Measurements from ENCODE around the gene TERB1.

The TERB1 gene

DNA sequence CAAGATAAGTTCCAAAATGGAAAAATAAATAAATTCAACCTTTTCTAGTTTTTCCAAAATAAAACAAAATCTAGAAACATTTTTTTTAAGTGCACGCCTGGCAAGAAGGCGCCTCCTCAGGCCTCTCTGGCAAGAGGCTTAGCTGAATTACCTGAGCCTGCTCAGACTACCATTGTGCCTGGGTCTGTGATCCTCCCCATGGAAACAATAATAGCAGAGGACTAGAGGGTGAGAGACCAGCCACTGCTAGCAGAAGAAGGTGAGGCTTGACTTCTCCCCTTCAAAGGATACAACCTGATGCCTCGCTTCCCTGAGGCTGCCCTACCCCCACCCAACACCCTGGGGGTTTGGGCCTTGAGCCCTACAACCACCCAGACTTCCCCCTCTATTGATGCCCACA, 14.8 kb downstream of the TERB1 start:
- DNase-seq (ENCODE audit: low read depth), result no peak
- TF ChIP-seq, protein P1, sequence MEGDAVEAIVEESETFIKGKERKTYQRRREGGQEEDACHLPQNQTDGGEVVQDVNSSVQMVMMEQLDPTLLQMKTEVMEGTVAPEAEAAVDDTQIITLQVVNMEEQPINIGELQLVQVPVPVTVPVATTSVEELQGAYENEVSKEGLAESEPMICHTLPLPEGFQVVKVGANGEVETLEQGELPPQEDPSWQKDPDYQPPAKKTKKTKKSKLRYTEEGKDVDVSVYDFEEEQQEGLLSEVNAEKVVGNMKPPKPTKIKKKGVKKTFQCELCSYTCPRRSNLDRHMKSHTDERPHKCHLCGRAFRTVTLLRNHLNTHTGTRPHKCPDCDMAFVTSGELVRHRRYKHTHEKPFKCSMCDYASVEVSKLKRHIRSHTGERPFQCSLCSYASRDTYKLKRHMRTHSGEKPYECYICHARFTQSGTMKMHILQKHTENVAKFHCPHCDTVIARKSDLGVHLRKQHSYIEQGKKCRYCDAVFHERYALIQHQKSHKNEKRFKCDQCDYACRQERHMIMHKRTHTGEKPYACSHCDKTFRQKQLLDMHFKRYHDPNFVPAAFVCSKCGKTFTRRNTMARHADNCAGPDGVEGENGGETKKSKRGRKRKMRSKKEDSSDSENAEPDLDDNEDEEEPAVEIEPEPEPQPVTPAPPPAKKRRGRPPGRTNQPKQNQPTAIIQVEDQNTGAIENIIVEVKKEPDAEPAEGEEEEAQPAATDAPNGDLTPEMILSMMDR (IDR thresholded peaks at IDR 0.05; ENCODE audit: control insufficient read depth, insufficient read depth, low read depth, low read length, missing control alignments), result no peak

DNA sequence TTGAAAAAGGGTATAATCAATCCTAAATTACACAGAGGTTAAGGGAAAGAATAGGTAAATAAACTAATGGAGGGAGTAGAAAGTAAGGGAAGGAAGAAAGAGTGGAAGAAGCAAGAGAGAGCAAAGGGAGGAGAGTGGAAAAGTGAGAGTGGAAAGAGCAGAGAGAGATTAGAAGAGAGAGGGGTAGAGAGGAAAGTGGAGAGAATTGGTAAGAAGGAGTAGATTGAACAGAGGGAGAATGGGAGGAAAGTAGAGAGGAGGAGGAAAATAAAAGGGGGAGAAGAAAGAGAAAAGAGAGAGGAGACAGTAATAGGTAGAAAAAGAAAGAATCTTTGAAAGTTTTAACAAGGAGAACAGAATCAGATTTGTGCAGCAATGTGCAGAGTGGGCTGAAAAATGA, 24.9 kb downstream of the TERB1 start:
- no peak overlapping the region for H3K4me3 ChIP-seq (ENCODE audit: control insufficient read depth, low read depth, low read length)
- TF ChIP-seq, protein P1 (IDR thresholded peaks at IDR 0.05; ENCODE audit: control insufficient read depth, insufficient read depth, low read depth, low read length, missing control alignments), result no peak
- DNase-seq (ENCODE audit: low read depth), result no peak

More for the DNA sequence above, 14.8 kb downstream of the TERB1 start:
- no peak overlapping the region for H3K4me3 ChIP-seq (ENCODE audit: control insufficient read depth, low read depth, low read length)

DNA sequence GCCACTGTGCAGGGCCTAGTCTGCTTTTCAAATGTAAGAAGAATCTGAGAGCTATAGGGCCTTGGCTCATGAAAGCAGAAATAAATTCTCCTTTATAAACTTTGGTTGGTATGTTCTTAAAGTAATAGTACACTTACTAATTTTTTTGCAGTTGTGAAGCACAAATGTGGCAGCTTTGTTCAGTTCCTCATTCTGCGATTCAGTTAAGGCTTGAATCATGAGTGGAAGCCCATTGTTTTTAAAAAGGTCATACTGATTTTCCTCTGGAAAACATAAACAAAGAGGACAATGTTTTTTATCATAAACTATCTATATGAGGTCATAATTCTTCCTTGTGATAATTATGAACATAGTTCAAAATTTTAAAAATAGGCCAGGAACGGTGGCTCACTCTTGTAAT, 26.4 kb downstream of the TERB1 start:
- DNase-seq (ENCODE audit: low read depth), result no peak
- TF ChIP-seq, protein P1 (IDR thresholded peaks at IDR 0.05; ENCODE audit: control insufficient read depth, insufficient read depth, low read depth, low read length, missing control alignments), result no peak
- no peak overlapping the region for H3K4me3 ChIP-seq (ENCODE audit: control insufficient read depth, low read depth, low read length)

DNA sequence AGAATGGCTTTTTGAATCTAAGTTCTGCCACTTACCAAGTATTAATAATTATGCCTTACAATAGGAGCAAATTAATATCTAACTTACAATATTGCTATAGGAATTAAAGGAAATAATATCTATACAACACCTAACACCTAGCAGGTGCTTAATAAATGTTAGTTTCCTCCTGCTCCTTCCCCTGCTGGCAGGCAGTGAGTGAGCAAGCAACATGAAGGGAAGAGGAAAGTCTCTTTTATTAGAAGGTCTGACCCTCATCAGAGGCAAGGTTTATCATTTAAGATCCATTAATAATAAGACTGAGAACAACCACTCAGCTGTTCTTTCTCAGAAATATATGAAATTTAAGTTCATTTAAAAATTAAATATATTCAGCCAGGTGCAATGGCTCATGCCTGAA, 43.3 kb downstream of the TERB1 start:
- DNase-seq (ENCODE audit: low read depth), result no peak
- TF ChIP-seq, protein P1 (IDR thresholded peaks at IDR 0.05; ENCODE audit: control insufficient read depth, insufficient read depth, low read depth, low read length, missing control alignments), result no peak
- H3K4me3 ChIP-seq (ENCODE audit: control insufficient read depth, low read depth, low read length), result no peak overlapping the region

DNA sequence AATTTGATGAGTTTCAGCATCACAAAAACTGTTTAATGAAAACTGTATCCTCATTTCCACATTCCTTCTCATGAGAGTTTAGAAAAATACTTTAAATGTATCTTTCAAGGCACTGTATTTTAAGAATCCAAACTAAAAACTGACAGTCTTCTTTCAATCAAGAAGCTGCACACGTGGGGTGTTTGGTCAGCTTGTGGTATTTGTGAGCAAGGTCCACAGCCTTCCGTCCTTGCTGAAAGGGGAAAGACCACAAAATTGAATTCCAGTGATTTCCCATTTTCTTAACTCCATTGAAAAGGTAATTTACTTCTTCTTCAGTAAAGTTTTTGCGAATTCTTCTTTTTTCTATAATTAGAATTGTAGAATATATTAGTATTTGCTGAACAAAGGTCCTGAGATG, 46.6 kb downstream of the TERB1 start:
- no peak for DNase-seq (ENCODE audit: low read depth)
- H3K4me3 ChIP-seq (ENCODE audit: control insufficient read depth, low read depth, low read length), result no peak overlapping the region
- TF ChIP-seq, protein P1 (IDR thresholded peaks at IDR 0.05; ENCODE audit: control insufficient read depth, insufficient read depth, low read depth, low read length, missing control alignments), result no peak

DNA sequence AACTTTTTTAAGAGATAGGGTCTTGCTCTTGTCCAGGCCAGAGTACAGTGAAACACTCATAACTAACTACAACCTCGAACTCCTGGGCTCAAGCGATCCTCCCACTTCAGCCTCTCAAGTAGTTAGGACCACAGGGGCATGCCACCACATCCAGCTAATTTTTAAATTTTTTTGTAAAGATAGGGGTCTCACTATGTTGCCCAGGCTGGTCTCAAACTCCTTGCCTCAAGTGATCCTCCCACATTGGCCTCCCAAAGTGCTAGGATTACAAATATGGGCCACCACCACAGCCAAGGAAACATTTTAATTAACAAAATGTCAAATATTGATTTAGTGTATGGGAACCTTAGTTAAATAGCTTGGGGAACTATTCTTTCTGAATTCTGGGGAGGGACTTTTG, 47.2 kb downstream of the TERB1 start:
- DNase-seq (ENCODE audit: low read depth), result no peak
- no peak overlapping the region for H3K4me3 ChIP-seq (ENCODE audit: control insufficient read depth, low read depth, low read length)
- TF ChIP-seq, protein P1 (IDR thresholded peaks at IDR 0.05; ENCODE audit: control insufficient read depth, insufficient read depth, low read depth, low read length, missing control alignments), result no peak

DNA sequence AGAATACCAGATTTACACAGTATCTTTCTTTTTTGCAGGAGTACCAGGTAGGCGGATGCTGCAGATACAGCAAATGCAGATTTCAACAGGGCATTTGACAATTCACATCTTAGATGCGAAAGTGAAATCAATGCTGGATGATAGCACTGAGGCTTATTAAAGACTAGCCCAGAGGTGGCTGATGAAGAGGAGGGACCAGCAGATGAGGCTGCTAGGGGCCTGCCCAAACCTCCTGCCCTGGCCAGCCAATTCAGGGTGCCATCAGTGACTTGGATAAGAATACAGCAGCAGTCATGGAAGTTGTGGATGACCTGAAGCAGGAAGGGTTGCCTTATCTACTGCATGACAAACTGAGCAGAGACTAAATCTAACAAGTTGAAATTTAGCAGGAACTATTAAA, 48.4 kb downstream of the TERB1 start:
- H3K4me3 ChIP-seq (ENCODE audit: control insufficient read depth, low read depth, low read length), result no peak overlapping the region
- TF ChIP-seq, protein P1 (IDR thresholded peaks at IDR 0.05; ENCODE audit: control insufficient read depth, insufficient read depth, low read depth, low read length, missing control alignments), result no peak
- DNase-seq (ENCODE audit: low read depth), result no peak

Data from AG09309 (cell line).